Mesothelial cell of epicardium (in vitro differentiated cells): ENCODE results near the gene POU3F2. TPM values are rescaled to one million over a fixed set of nuclear protein-coding genes. Genes with fewer than 3 reads are reported as not detected.

Source experiments
- DNase-seq, 2 experiments: peaks; one replicate each; pipeline ENCODE4 v3.0.0; 2021; ENCODE audit warnings: low spot score in 2 of 2; ENCODE audit not compliant: unreplicated experiment in 2 of 2
- H3K27ac Mint-ChIP-seq: 2 replicates; pipeline ENCODE4 v1.8.0; 2021; ENCODE audit warnings: mixed read lengths
- H3K27me3 Mint-ChIP-seq: 2 replicates; pipeline ENCODE4 v1.8.0; 2021; ENCODE audit warnings: low read depth, mixed read lengths
- H3K36me3 Mint-ChIP-seq: 2 replicates; pipeline ENCODE4 v1.8.0; 2021; ENCODE audit warnings: mixed read lengths
- H3K4me1 Mint-ChIP-seq: 2 replicates; pipeline ENCODE4 v1.8.0; 2021; ENCODE audit warnings: mixed read lengths
- H3K4me3 Mint-ChIP-seq: 2 replicates; pipeline ENCODE4 v1.8.0; 2021; ENCODE audit warnings: mild to moderate bottlenecking, moderate library complexity, mixed read lengths
- H3K9me3 Mint-ChIP-seq: 2 replicates; pipeline ENCODE4 v1.8.0; 2021; ENCODE audit warnings: mixed read lengths
- total RNA-seq: library from RNA; stranded (reverse); gene quantifications from 3 replicates; pipeline ENCODE4 v1.2.1, GENCODE V29; 2021
- TF ChIP-seq, protein P1 (sequence below): fragments of 200-600 bp; sonication (generic); IDR thresholded peaks from one replicate; pipeline ENCODE4 v1.5.0; 2021; ENCODE audit warnings: antibody characterized with exemption; ENCODE audit not compliant: unreplicated experiment

POU3F2 gene
- total RNA-seq, 1 donor from 2014 or later = not detected

- Mint-ChIP-seq H3K4me3 (peak overlapping the region; percentile 68), H3K36me3 (no peaks in the 10 kb centered on the region), H3K4me1 (peaks cover 37% of the 10 kb centered on the region), H3K9me3 (no peaks in the 10 kb centered on the region), H3K27me3 (peaks cover 97% of the 10 kb centered on the region), H3K27ac (no peak overlapping the region)
- peak in 1 of 2 experiments; percentile 22 for DNase-seq
- TF ChIP-seq, protein P1, sequence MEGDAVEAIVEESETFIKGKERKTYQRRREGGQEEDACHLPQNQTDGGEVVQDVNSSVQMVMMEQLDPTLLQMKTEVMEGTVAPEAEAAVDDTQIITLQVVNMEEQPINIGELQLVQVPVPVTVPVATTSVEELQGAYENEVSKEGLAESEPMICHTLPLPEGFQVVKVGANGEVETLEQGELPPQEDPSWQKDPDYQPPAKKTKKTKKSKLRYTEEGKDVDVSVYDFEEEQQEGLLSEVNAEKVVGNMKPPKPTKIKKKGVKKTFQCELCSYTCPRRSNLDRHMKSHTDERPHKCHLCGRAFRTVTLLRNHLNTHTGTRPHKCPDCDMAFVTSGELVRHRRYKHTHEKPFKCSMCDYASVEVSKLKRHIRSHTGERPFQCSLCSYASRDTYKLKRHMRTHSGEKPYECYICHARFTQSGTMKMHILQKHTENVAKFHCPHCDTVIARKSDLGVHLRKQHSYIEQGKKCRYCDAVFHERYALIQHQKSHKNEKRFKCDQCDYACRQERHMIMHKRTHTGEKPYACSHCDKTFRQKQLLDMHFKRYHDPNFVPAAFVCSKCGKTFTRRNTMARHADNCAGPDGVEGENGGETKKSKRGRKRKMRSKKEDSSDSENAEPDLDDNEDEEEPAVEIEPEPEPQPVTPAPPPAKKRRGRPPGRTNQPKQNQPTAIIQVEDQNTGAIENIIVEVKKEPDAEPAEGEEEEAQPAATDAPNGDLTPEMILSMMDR = no peak
These were observed 1.9 kb upstream of the POU3F2 start for GRCh38 chr6:98832284-98833056.

- H3K4me3 Mint-ChIP-seq = peak overlapping the region; percentile 68
- DNase-seq = peak in 1 of 2 experiments; percentile 20
- TF ChIP-seq, protein P1 = no peak
- no peak overlapping the region for H3K27ac Mint-ChIP-seq
- H3K36me3 Mint-ChIP-seq = no peaks in the 10 kb centered on the region
- peaks cover 97% of the 10 kb centered on the region for H3K27me3 Mint-ChIP-seq
- peaks cover 37% of the 10 kb centered on the region for H3K4me1 Mint-ChIP-seq
- no peaks in the 10 kb centered on the region for H3K9me3 Mint-ChIP-seq
These were observed 1.4 kb upstream of the POU3F2 start for GRCh38 chr6:98833057-98833306.

DNA sequence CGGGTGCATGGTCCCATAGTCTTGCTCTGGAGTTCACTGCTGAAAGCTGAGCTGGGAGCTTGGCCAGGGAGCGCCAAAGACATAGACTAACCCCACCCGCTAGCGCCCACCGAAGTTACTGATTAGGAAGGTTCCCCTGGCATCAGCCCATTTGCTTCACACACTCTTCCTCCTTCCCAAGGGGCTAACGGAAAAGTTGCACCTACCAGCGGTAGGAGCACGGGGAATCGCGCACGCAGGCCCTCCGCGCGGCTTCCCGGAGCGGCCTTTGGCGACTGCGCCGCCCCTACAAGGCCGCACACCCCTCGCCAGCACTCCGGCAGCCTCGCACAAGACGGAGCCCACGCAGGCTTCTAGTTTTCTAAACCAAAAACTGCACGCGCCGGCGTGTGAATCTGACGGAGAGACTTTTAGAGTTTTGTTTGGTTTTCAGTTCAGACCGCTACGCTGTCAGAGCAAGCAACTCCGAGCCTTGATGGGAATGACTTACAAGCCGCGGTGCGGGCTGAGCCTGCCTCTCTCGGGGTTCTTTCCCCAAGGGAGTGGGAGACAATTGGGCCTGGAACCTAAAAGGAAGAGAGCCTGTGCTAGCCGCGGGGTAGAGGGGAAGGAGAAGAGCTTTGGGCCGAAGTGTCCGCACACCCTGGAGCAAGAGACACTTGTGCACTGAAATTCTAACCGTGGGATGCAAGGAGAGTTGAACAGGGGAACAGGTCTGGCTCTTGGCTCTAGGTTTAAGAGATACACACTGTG lies 891 bp upstream of the POU3F2 start:
- TF ChIP-seq, protein P1 = no peak
- Mint-ChIP-seq H3K27me3 (peaks cover 97% of the 10 kb centered on the region), H3K27ac (peak overlapping the region; percentile 33), H3K4me3 (peak overlapping the region; percentile 68), H3K36me3 (no peaks in the 10 kb centered on the region), H3K4me1 (peaks cover 37% of the 10 kb centered on the region), H3K9me3 (no peaks in the 10 kb centered on the region)
- DNase-seq = peak in 1 of 2 experiments; percentile 58

- H3K9me3 Mint-ChIP-seq = no peaks in the 10 kb centered on the region
- TF ChIP-seq, protein P1 = no peak
- no peak overlapping the region for H3K27ac Mint-ChIP-seq
- peak in 1 of 2 experiments; percentile 23 for DNase-seq
- H3K36me3 Mint-ChIP-seq = no peaks in the 10 kb centered on the region
- H3K4me1 Mint-ChIP-seq = peaks cover 37% of the 10 kb centered on the region
- H3K27me3 Mint-ChIP-seq = peaks cover 97% of the 10 kb centered on the region
- peak overlapping the region; percentile 7 for H3K4me3 Mint-ChIP-seq
These were observed 1.0 kb downstream of the POU3F2 start for GRCh38 chr6:98835149-98836024.
